Measurements from ENCODE around the gene ELOVL1.

The ELOVL1 gene

GRCh38 chr1:43327549-43328292 is 40.1 kb downstream of the ELOVL1 start:
- no peak for DNase-seq (ENCODE audit: low read depth)

- no peak for DNase-seq (ENCODE audit: low read depth)
Observed at GRCh38 chr1:43325381-43325780, 42.4 kb downstream of the ELOVL1 start.

- no peak for DNase-seq (ENCODE audit: low read depth)
Observed at GRCh38 chr1:43324810-43325209, 43.0 kb downstream of the ELOVL1 start.

- DNase-seq (ENCODE audit: low read depth) = no peak
Observed at GRCh38 chr1:43322506-43322905, 45.3 kb downstream of the ELOVL1 start.

- DNase-seq (ENCODE audit: low read depth) = no peak
Observed at GRCh38 chr1:43321331-43321891, 46.4 kb downstream of the ELOVL1 start.

GRCh38 chr1:43319766-43320165 is 48.0 kb downstream of the ELOVL1 start:
- no peak for DNase-seq (ENCODE audit: low read depth)

GRCh38 chr1:43319288-43319687 is 48.5 kb downstream of the ELOVL1 start:
- DNase-seq (ENCODE audit: low read depth) = no peak

GRCh38 chr1:43318831-43319230 is 49.0 kb downstream of the ELOVL1 start:
- no peak for DNase-seq (ENCODE audit: low read depth)

- DNase-seq (ENCODE audit: low read depth) = no peak
Observed at GRCh38 chr1:43317817-43318471, 49.9 kb downstream of the ELOVL1 start.

GRCh38 chr1:43316738-43317520 is 50.9 kb downstream of the ELOVL1 start:
- no peak for DNase-seq (ENCODE audit: low read depth)

GRCh38 chr1:43315963-43316737 is 51.7 kb downstream of the ELOVL1 start:
- DNase-seq (ENCODE audit: low read depth) = no peak

- no peak for DNase-seq (ENCODE audit: low read depth)
Observed at GRCh38 chr1:43315481-43315880, 52.3 kb downstream of the ELOVL1 start.

GRCh38 chr1:43314233-43314632 is 53.6 kb downstream of the ELOVL1 start:
- DNase-seq (ENCODE audit: low read depth) = no peak

- DNase-seq (ENCODE audit: low read depth) = no peak
Observed at GRCh38 chr1:43313771-43314170, 54.0 kb downstream of the ELOVL1 start.
